Dedifferentiated amniotic fluid mesenchymal stem cell (primary cell): ENCODE data around the gene ARHGAP4.

Source experiments
- DNase-seq: peaks from one replicate; pipeline ENCODE4 v3.0.0-alpha.2; 2016; ENCODE audit errors: extremely low spot score

The ARHGAP4 gene

DNA sequence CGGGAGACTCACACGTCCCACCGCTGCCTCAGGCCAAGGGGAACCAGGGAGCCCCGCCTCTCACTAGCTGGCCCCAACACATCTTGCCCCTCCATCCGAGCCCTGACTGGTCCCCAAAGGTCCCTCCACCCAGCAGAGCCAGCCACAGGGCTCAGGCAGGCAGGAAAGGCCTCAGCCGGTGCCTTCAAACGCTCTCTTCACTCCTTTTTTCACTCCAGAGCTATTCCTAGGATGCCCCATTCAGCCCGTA lies 1.5 kb upstream of the ARHGAP4 start:
- DNase-seq = no peak

GRCh38 chrX:153926858-153927671 lies 1.0 kb upstream of the ARHGAP4 start:
- no peak for DNase-seq

GRCh38 chrX:153926552-153926857 lies 441 bp upstream of the ARHGAP4 start:
- DNase-seq = no peak

GRCh38 chrX:153925387-153925738 lies 701 bp downstream of the ARHGAP4 start:
- DNase-seq = no peak

DNA sequence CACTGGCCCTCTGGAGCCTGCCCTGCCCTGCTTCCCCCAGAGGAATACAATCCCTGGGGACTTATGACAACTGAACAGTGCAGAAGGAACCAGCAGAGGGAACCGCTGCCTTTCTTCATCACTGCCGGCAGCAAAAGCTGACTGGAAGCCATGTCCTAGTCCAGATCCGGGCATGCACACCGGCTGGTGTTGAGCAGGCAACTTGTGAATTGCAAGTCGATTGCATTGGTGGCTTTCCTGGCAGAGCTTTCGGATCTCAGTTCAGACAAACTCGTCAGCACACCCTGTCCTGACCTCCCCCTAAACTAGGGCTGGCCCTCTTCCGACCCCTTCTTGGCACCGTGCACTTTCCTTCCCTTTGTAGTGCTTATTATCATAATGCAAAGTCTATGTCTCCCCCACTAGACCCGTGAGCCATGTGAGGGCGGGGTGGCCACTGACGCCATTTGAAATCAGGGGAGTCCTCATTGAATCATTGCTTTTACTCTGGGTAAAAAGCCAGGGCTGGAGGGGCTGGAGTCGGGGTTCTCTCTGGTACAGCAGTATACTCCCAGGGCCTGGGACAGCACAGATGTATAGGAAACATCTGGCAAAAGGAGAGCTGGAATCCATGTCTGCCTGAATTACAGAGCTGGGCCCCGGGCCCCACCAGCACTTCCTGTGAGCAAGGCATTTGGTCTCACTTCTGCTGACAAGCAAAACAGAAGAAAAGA lies 1.8 kb downstream of the ARHGAP4 start:
- no peak for DNase-seq

- DNase-seq = no peak
These were observed 2.9 kb downstream of the ARHGAP4 start for GRCh38 chrX:153922932-153923857.

GRCh38 chrX:153921511-153922446 lies 4.3 kb downstream of the ARHGAP4 start:
- no peak for DNase-seq

DNA sequence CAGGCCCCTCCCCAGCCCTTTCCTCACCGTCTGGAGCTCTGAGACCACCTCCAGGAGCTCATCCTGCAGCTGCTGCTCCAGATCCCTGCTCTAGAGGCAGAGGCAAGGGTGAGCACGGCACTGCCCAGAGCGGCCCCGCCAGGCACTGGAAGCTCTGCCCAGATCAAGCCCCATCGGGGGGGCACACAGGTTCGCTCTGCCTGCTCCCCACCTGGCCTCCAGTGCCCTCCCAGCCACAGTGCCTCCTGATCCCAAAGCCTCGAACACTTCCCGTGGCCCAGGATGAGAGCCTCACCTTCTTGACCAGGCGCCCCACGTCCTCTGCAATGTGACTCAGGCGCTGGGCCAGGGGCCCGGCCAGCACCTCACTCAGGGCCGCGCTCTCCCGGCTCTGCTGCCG lies 5.0 kb downstream of the ARHGAP4 start:
- no peak for DNase-seq

DNA sequence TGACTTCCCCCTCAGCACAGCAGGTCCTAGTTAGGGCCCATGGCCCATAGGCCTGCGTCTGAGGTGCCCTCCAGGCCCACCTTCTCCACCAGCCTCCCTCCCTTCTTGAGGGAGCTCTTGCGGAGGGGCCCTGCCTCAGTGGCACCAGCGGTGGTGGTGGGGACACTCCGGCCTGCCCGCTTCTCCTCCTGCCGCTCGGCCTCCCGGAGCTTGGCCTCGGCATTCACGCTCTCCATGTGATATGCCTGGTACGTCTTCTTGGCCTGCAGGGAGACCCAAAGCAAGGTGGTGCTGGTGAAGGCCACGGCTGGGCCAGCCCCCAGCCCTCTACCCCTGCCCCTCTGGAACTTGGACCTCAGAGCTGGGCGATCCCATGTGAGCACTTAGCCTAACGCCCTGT lies 5.5 kb downstream of the ARHGAP4 start:
- no peak for DNase-seq

DNA sequence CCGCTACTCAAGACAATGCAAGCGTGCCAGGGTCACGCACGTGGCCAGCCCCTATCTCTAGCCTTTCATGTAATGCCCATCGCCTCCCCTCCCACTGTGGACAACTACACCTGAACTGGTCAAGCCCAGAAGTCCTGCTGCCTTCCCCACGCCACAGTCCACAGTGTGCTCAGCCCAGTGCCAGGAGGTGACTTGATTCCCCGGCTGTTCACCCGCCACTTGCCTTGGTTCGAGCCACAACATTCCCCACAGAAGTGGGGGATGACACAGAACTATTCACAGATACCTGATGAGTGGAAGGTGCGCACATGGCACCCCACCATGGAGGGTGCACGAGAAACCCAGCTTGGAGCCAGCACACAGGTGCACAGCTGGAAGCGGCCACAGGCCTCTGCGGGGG lies 6.8 kb downstream of the ARHGAP4 start:
- DNase-seq = no peak

GRCh38 chrX:153917869-153918268 lies 8.2 kb downstream of the ARHGAP4 start:
- DNase-seq = no peak

- DNase-seq = no peak
These were observed 12.4 kb downstream of the ARHGAP4 start for GRCh38 chrX:153913701-153914100.

DNA sequence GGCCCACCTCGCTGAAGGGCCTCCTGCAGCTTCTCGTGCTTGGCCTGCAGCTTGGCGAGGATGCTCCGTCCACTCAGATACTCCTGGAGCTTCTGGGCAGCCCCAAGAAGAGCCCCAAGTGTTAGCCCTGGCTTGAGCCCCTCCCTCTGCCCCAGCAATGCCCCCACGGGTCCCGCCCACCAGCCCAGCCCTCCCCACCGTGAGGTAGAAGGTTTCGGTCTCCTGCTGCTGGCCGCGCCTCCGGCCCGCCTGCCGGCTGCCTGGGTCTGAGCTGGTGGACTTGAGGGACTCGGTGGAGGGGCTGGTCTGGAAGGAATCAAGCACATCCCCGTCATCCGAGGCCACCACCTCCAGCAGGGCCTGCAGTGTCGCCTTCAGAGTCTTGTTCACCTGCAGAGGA lies 12.9 kb downstream of the ARHGAP4 start:
- no peak for DNase-seq

- no peak for DNase-seq
These were observed 14.3 kb downstream of the ARHGAP4 start for GRCh38 chrX:153911798-153912197.

GRCh38 chrX:153910446-153910845 lies 15.6 kb downstream of the ARHGAP4 start:
- DNase-seq = no peak

DNA sequence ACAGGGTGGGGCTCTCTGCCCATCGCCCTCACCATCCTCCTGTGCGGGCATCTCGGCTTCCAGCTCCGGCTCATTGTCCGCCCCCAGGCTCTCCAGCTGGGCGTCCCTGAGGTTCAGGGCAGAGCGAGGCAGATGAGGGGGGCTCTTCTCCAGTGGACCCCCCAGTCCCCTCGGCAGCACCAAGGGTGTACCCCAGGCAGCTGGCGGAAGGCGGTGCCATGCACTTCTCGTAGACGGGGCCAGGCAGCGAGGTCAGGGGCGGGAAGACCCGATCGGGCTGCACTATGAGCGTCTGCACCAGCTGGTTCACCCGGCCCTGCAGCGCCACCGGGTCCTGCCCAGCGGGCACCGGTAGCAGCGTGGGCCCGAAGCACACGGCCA lies 16.1 kb downstream of the ARHGAP4 start:
- DNase-seq = no peak

GRCh38 chrX:153909024-153909979 lies 16.8 kb downstream of the ARHGAP4 start:
- no peak for DNase-seq

DNA sequence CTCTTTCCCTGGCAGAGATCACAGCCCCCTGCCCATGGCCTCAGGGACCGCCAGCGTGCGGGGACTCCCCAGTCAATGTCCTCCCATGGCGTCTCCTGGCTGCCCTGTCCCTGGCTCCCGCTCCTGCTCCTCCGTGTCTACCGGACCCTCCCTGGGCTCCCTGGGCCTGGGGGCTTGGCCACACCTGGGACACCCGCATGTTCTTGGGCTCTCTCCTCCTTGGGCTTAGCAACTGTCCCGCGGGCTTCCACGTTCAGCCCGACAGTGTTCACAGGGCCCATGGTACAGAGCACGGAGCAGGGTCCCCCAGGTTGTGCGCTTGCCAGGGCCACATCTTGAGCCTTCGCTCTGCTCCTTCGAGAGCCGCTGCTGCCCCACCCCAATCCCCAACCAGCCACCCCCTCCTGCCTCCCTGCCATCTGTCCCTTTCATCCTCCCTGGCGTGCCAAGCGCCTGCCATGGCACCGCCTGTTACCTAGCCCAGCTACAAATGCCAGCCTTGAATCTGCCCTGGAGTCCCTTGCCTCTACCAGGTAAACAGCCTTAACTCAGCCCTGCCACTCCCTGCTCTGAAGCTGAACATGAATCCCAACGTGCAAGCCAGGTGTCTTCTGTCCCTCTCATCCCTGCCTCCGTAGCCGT lies 17.7 kb downstream of the ARHGAP4 start:
- no peak for DNase-seq

- DNase-seq = no peak
These were observed 18.6 kb downstream of the ARHGAP4 start for GRCh38 chrX:153907456-153907855.
